ENCODE results near the gene UBL7.
"Not testable (repeated sequence)": the region's sequence is repeated elsewhere in the genome, so short reads cannot be mapped to it uniquely, and the experiment has no call there.

Gene UBL7

DNA sequence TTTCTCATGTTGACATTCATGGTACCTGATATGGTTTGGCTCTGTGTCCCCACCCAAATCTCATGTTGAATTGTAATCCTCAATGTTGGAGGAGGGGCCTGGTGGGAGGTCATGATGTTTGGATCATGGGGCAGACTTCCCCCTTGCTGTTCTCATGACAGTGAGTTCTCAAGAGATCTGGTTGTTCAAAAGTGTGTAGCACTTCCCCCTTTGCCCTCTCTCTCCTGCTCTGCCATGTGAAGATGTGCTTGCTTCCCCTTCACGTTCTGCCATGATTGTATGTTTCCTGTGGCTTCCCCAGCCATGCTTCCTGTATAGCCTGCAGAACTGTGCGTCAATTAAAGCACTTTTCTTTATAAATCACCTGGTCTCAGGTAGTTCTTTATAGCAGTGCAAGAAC is 3.3 kb upstream of the UBL7 start:
- no peak for DNase-seq (ENCODE audit: low read depth in 2 of 2)

DNA sequence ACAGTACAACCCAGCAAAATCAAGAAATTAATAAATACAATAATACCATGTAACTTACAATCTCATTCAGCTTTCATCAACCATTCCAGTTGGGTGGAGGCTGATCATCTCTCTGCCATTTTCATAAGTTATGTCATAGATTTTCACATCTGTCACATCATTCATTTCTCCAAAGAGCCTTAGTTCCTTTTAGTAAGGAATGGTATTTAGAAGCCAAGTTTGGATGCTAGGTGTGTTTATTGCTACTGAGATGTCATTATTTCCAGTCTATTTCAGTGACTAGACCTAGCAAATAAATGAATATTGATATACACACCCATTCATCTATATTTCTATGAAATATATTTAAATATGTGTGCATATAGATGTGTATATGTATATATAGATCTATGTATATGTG is 2.7 kb upstream of the UBL7 start:
- DNase-seq (ENCODE audit: low read depth in 2 of 2), result no peak

DNA sequence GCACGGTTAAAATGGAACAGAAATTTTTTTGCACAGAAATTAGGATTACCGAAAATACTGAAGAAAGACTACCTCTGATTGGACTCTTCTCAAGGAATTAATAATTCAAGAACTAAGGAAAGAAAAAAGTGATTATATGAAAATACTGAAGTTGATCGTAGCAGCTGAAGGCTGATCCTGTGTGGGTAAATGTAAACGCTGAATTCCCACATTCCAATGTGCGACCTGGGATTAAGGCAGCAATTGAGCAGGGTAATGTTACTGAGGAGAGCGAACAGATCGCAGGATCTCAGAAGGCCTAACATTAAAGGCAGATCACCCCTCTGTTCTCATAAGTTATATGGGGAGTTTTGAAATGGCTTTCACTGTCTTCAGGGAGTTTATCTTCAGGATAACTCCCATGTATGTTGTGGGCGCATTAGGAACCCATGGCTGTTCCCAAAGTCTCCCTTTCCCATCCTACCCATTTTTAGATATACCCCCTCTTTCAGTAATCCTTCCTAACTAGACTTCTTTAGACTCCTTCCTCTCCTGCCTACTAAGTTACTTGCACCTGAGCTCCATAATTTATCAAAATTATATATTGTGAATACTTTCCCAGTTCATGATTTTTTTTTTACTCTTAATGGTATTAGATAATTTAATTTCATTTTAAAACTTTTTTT is 1.0 kb upstream of the UBL7 start:
- no peak for DNase-seq (ENCODE audit: low read depth in 2 of 2)

DNA sequence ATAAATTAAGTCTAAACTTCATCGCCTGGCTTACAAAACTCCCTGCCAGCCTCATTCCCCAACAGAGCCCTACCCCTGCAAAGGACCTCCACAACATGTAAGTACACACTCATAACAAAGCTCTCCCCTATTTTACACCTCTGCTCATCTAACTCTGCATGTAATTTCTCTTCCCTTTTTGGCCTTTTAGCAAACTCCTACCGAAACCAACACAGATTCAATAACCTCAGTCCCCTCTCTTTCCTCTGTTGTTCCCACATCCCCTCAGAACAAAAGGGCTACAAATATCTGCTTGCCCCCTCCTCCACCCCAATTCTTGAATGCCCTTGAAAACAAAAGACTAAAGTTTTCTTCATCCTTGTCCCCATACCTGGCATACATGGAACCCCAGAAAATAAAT is 662 bp downstream of the UBL7 start:
- no peak for DNase-seq (ENCODE audit: low read depth in 2 of 2)

DNA sequence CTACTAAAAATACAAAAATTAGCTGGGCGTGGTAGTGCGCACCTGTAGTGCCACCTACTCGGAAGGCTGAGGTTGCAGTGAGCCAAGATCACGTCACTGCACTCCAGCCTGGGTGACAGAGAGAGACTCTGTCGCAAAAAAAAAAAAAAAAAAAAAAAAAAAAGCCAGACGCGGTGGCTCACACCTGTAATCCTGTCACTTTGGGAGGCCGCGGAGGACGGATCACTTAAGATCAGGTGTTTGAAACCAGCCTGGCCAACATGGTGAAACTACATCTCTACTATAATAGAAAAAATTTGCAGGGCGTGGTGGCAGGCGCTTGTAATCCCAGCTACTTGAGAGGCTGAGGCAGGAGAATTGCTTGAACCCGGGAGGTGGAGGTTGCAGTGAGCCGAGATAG is 1.2 kb downstream of the UBL7 start:
- not testable (repeated sequence) for DNase-seq (ENCODE audit: low read depth in 2 of 2)

DNA sequence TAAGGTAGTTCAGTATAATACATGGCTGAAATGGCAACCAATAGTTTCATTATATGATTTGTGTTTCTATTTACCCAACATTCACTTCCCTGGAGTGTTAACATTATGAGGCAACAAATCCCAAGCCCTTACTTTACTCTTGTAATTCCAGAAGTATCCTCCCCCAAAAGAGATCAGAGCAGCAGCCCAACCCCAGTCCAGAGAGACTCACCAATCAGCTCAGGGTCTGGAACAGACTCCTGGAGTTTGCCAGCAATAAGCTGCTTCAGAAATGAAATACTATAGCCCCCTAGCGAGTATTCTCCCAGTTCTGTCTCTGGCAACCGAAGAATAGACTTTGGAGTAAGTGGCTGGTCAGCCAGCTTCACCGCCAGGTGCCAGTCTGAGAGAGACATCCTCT is 2.5 kb downstream of the UBL7 start:
- DNase-seq (ENCODE audit: low read depth in 2 of 2), result no peak

DNA sequence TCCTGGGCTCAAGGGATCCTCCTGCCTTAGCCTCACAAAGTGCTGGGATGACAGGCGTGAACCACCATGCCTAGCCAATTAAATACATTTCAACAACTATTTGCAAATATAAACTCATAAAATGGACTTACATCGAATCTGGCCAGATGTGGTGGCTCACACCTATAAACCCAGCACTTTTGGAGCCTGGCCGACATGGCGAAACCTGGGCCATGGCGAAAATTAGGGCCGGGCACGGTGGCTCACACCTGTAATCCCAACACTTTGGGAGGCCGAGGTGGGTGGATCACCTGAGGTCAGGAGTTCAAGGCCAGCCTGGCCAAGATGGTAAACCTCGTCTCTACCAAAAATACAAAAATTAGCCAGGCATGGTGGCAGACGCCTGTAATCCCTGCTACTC is 3.9 kb downstream of the UBL7 start:
- DNase-seq (ENCODE audit: low read depth in 2 of 2), result not testable (repeated sequence)

DNA sequence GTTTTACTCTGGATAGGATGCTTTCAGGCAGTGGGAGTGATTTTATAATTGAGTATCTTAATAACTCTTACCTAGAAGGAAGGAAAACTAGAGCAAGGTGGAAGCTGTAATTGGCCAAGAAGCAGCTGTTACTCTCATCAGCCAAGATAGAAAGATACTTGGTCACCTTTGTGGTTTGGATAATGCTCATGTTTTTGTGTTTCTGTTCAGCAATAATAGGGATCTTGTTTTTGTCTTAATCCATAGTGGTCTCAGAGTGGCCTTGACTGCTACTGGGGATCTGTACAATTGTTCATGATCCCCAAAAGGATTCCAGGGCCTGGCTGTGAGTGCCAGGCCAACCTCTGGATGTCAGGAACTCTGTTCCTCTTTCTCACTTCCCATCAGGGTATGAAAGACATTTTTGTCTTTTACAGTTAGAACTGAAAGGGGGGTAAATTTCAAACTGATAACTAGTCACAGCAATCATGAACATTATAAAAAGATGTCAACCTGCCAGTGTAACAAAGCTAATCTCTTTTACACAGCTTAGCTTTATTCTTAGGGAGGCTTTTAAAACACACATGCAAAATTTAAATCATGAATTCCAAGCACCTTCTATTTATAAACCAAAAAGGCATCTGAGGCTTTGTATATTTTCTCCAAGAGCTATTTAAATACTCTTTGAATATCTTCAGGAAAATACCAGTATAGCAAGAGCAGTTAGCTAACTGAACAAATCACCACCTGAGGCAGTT is 6.0 kb downstream of the UBL7 start:
- DNase-seq (ENCODE audit: low read depth in 2 of 2), result no peak

DNA sequence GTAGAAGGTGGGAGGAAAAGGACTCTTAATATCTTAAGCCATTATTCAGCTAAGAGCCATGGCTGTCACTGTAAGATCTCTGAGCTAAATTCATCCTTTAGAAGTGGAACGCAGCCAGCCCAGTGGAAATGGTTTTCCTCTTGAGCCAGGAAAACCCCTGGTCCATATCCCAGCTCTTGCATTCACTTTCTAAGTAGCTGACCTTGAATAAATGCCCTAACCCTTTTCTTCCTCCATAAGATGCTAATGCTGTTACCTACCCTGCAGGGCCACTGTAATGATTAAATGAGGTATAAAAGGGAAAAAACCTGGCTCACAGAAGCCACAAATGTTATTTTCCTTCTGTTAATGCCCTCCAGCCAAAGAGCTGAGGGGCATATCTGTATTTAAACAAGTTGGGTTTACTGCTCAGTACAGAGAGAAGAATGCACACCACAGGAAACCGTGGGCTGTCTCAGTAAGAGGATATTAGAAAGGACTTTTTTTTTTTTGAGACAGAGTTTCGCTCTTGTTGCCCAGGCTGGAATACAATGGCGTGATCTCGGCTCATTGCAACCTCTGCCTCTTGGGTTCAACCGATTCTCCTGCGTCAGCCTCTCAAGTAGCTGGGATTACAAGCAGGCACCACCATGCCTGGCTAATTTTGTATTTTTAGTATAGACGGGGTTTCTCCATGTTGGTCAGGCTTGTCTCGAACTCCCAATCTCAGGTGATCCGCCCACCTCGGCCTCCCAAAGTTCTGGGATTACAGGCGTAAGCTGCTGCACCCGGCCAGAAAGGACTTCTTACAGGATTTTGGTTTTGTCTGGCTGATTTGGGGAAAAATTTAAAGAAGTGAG is 6.8 kb downstream of the UBL7 start:
- no peak for DNase-seq (ENCODE audit: low read depth in 2 of 2)

DNA sequence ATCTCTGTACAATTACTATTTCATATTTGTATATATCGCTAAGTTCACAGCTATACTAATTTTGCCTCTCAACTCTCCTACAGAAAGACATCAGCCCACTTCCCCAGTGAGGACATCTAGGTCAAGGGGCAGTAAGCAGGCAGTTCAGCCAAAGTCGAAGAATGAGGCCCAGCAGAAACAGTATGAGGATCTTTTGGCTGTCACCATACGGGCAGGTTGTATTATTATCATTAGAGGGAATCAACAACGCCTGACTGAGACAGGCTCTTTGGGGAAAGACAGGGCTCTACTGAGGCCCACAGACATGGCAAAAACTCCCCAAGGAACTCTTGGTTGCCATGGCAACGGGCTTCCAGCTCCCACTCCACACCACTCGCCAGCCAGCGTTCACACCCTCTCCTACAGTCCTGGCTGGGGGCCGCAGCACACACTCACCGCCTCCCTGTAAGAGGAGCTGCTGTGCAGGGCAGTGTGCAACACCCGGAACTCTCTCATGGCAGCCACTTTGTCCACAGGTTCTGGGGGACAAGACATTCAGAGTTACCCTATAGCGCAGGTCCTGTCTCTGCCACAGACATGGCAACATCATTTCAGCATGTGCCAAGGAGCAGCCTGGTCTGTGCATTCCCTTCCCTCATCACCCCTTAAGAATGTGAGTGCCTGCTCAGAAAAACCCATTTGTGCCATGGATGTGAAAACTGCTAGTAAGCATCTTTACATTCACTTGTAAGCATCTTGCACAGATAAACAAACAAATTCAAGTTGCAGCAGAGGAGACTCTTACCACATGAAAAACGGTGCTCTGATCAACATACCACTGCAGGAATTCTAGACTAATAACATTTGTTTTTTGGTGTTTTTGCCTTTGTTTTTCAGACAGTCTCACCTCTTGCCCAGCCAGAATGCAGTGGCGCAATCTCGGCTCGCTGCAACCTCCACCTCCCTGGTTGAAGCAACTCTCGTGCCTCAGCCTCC is 8.8 kb downstream of the UBL7 start:
- no peak for DNase-seq (ENCODE audit: low read depth in 2 of 2)

DNA sequence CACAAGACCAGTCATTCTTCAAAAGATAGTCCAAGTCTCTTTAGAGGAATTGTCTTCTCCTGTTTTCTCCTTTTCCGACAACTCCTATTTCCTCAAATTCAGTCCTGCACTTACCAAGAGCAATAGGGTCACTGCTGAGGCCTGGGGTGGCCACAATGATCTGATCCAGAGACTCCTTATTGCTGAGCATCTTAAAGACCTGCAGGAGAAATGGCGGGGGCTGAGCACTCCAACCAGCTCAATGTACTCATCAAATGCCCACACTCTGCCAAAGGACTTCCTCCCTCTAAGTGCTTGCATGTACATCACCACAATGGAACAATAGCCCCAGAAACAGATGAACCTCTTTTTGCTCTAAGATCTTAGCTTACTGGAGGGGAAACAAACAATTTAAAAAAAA is 9.6 kb downstream of the UBL7 start:
- DNase-seq (ENCODE audit: low read depth in 2 of 2), result no peak

DNA sequence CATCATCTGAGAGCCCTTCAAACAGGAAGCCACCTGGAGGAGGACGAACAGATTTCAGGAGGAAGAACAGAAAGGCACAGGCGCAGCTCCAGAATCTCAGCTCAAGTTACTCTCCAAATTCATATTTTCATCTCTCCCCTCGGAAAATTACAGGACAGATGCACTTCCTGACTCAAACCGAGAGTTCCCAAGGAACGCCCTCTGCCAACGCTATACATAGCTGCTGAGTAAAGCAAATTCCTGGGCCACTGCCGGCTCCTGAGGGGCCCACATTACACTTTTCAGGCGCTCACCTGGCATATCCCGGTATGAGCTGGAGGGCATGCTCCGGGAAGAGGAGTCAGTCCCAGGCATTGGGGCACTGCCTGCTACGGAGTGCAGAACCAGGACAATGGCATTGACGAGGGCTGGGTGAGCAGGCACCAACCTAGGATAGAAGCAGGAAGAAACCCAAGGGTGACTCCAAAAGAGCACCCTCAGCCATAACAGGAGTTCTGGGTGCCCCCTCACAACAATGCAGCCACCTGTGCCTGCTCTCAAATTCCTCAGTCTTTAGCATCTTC is 11.2 kb downstream of the UBL7 start:
- DNase-seq (ENCODE audit: low read depth in 2 of 2), result no peak

DNA sequence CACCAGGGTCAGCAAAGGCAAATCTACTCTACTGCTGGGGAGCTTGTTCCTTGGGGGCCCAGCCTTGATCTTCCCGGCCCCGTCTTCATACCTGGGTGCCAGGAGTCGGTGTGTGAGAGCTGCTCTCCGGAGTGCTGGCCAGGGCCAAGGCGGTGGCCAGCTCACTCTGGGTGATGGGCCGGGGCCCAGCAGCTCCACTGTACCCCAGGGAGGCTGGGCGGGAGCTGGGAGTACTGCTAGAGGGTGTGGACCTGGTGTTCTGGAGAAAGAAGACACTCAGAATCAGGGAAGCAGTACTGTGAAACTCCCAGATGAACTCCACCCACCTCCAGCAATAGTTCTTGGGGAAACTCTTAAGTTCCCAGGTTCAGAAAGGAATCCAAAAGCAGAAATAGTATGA is 11.9 kb downstream of the UBL7 start:
- DNase-seq (ENCODE audit: low read depth in 2 of 2), result no peak

DNA sequence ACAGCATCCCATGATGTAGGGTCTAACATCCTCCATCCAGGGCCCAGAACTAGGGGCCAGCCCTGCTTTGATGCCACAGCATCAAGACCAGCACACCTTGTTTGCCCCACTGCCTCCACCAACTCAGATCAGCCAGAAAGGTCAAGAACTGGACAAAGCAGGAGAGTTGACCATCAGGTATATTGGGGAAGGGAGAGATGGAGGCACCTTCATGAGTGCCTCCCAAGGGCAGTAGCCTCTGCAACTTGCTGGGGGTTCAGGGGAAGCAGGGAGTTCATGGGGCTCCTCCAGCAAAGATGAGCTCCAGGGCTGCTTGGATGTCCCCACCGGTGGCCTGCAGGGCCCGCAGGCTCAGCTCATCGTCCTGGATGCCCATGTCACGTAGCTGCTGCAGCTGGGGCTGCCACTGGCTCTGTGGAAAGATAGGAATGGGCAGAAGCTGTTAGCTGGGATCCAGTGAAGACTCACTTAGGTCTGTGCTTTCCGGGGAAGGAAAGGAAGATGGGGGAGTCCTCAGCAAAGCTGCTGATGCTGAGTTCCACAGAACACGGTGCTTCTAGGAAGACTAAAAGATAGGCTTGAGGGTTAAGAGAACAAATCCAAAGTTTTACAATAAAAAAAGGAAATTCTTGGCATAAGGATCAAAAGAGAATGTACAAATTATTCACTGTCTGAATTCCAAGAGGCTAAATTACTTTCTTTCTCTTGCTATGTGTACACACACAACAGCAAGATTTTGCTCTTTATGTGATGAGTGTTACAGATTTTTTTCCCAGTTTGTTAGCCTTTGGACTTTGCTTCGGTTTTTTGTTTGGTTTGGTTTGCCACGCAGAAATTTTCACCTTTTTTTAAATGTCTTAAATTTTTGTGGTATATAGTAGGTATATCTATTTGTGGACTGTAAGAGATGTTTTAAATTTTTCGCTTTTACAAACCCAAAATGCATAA is 14.9 kb downstream of the UBL7 start:
- DNase-seq (ENCODE audit: low read depth in 2 of 2), result no peak

DNA sequence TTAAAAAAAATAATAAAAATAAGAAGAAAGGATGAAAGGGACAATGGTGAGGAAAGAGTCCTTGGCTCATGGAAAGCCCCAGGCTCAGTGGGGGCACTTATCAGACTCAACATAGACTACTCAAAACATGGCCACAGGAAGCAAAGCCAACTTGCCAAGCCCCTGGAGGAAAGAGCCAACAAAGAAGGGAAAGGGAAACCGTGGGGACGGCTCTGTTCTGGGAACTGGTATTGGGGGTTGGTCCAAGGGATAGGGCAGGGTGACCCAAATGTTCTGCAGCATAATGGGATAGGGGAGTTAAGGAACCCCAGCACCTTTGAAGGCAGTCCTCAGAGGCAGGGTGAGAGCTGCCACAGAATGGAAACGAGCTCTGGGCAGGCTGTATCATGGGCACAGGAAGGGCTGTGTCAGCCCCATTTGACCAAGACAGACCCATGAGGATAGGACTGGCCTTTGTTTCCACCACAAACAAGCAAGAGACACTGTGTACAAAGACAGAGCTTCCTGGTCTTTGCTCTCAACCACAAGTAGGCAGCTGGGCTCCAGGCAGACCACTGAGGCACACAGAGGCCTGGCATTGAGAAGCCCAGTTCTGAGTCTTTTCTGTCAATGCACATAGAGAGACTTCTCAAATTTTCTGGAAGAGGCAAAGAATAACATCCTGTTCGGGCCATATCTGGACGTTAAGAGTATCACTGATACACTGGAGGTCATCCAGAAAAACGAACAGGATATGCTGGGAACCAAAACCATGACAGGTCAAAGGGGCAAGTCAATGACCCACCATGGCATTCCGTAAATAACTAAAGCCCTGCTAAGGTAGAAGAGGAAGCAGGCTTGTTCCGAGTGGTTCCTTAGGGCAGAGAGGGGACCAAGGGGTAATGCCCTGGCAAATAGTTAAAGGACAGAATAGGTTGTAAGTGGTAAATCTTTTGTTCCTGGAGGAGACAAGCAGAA is 16.6 kb downstream of the UBL7 start:
- DNase-seq (ENCODE audit: low read depth in 2 of 2), result no peak

DNA sequence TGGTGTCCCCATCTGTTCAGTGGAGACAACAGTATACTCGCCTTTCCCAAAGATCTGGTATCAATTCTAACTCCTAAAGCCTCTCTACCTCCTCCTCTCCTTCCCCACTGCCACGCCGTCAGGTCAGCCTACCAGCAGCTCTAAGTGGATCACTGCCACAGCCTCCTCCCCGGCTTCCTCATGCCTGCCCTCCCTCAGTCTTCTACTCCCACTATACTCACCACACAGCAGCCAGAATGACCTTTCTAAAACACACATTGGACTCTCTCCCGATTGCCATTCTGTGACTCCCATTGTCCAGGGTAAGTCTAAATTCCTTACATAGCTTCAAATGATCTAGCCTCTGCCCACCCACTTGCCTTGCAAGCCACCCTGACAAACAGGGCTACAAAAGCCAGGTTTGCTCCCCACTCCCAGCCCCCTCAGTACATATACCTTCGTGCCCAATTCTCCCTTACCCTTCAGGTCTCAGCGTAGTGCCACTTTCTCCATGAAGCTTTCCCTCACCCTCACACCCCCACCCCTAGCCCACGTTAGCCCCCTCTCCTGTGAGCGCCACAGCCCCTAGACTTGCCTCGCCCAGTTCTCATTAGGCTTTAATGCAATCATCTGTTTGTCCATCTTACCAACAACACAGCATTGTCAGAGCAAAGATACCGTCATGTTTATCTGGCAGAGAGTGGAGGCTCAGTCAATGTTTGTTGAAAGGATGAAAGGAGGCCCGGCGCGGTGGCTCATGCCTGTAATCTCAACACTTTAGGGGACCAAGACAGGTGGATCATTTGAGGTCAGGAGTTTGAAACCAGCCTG is 17.7 kb downstream of the UBL7 start:
- DNase-seq (ENCODE audit: low read depth in 2 of 2), result no peak

DNA sequence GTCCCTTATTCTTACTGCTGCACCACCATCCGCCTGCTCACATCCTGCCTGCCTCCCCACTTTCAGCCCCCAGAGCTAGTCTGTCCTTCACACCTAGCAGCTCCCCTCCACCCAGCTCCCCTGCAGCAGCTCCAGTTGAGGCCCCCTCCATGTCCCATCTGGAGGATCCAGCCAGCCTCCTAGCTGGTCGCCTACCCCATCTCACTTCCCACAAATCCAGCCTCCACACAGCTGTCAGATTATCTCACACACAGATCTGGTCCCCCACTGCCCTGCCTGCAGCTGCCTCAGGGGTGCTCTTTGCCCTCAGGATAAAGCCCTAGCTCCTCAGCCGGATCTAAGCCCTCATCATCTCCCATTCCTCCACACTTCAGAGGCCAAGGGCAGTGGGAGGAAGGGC is 18.4 kb downstream of the UBL7 start:
- no peak for DNase-seq (ENCODE audit: low read depth in 2 of 2)

DNA sequence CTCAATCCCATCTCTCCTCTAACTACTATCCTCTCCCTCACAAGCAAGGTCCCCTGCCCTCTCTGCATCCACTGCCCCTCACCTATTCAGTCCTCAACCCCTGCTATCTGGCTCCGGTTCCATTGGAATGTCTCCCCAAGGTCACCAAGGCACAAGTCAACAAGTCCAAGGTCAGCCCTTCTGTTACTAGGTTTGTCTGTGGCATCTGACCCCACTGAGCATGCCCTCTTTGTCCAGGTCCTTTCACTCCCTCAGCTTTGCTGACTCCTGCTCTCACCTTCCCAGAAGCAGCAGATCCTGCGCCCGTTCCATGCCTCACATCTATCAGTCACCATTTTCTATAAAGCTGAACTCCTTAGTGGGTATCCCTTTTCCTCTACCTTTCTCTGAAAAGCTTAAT is 18.9 kb downstream of the UBL7 start:
- DNase-seq (ENCODE audit: low read depth in 2 of 2), result no peak
